ENCODE results near the gene AATF.

The AATF gene

GRCh38 chr17:36910513-36910912 lies 38.2 kb upstream of the AATF start:
- TF ChIP-seq CTCF (conservative IDR thresholded peaks at IDR 0.05; ENCODE audit: low read depth) = no peak
- H3K27ac ChIP-seq = no peak overlapping the region
- DNase-seq (ENCODE audit: low spot score) = no peak
- POLR2A ChIA-PET (ENCODE audit: low non-redundant PET) = no interaction called here
- CTCF ChIA-PET = interaction anchor here (0.7 kb wide), 1 partner anchor 29 kb away, joined by 3 read pairs; no protein-coding TSS in a partner anchor

- no peak for TF ChIP-seq CTCF (conservative IDR thresholded peaks at IDR 0.05; ENCODE audit: low read depth)
- ChIA-PET CTCF (no interaction called here), POLR2A (ENCODE audit: low non-redundant PET) (no interaction called here)
- no peak for DNase-seq (ENCODE audit: low spot score)
- H3K27ac ChIP-seq = no peak overlapping the region
Observed at GRCh38 chr17:36911001-36911400, 37.8 kb upstream of the AATF start.

- ChIA-PET POLR2A (ENCODE audit: low non-redundant PET) (no interaction called here), CTCF (no interaction called here)
- H3K27ac ChIP-seq = no peak overlapping the region
- no peak for TF ChIP-seq CTCF (conservative IDR thresholded peaks at IDR 0.05; ENCODE audit: low read depth)
- DNase-seq (ENCODE audit: low spot score) = no peak
Observed at GRCh38 chr17:36913132-36913531, 35.6 kb upstream of the AATF start.

GRCh38 chr17:36918211-36918691 lies 30.5 kb upstream of the AATF start:
- ChIA-PET POLR2A (ENCODE audit: low non-redundant PET) (no interaction called here), CTCF (interaction anchor here (0.8 kb wide), 1 partner anchor 9 kb away, joined by 7 read pairs; no protein-coding TSS in a partner anchor)
- no peak for DNase-seq (ENCODE audit: low spot score)
- no peak for TF ChIP-seq CTCF (conservative IDR thresholded peaks at IDR 0.05; ENCODE audit: low read depth)
- no peak overlapping the region for H3K27ac ChIP-seq

GRCh38 chr17:36919407-36919968 lies 29.3 kb upstream of the AATF start:
- no peak for DNase-seq (ENCODE audit: low spot score)
- H3K27ac ChIP-seq = no peak overlapping the region
- ChIA-PET POLR2A (ENCODE audit: low non-redundant PET) (no interaction called here), CTCF (no interaction called here)
- TF ChIP-seq CTCF (conservative IDR thresholded peaks at IDR 0.05; ENCODE audit: low read depth) = no peak

- peak overlapping the region; percentile 73 for H3K27ac ChIP-seq
- no peak for TF ChIP-seq CTCF (conservative IDR thresholded peaks at IDR 0.05; ENCODE audit: low read depth)
- peak; percentile 53 for DNase-seq (ENCODE audit: low spot score)
- ChIA-PET CTCF (interaction anchor here (0.5 to 1.6 kb wide), 4 partner anchors 36 to 284 kb away, joined by 3 to 4 read pairs (median 4); no protein-coding TSS in a partner anchor), POLR2A (ENCODE audit: low non-redundant PET) (no interaction called here)
Observed at GRCh38 chr17:36920032-36921005, 28.4 kb upstream of the AATF start.
